GM23338 (cell line): ENCODE results near the gene BCDIN3D. TPM values are rescaled to one million over a fixed set of nuclear protein-coding genes. Genes with fewer than 3 reads are reported as not detected.

Source experiments
- ATAC-seq: fragments of 200-7000 bp; cut with Tn5 transposase; 3 replicates; pipeline ENCODE4 v1.9.1; 2020
- DNase-seq: peaks from one replicate; pipeline ENCODE4 v3.0.0-alpha.2; 2015; ENCODE audit warnings: low spot score
- H2AFZ ChIP-seq: fragments of 200-600 bp; sonication (generic); 2 replicates; pipeline ENCODE4 v1.8.0; 2016; ENCODE audit warnings: antibody characterized with exemption, mild to moderate bottlenecking, moderate library complexity
- H3F3A ChIP-seq: fragments of 200-600 bp; sonication (generic); replicated peaks from 2 replicates; pipeline ENCODE4 v1.8.0; 2017; ENCODE audit warnings: antibody characterized with exemption, mixed run types, low read depth
- H3K27ac ChIP-seq: fragments of 200-600 bp; sonication (generic); 2 replicates; pipeline ENCODE4 v1.6.1; 2016; ENCODE audit warnings: low read depth
- H3K27me3 ChIP-seq: fragments of 200-600 bp; sonication (generic); 2 replicates; pipeline ENCODE4 v1.8.0; 2016; ENCODE audit warnings: mild to moderate bottlenecking, mixed run types, moderate library complexity; ENCODE audit not compliant: insufficient read depth
- H3K36me3 ChIP-seq: fragments of 200-600 bp; sonication (generic); 2 replicates; pipeline ENCODE4 v1.8.0; 2016; ENCODE audit warnings: mild to moderate bottlenecking; ENCODE audit not compliant: insufficient read depth
- H3K4me1 ChIP-seq: fragments of 200-600 bp; sonication (generic); 2 replicates; pipeline ENCODE4 v1.8.0; 2016; ENCODE audit warnings: mild to moderate bottlenecking, moderate library complexity; ENCODE audit not compliant: insufficient read depth
- H3K4me2 ChIP-seq: fragments of 200-600 bp; sonication (generic); 2 replicates; pipeline ENCODE4 v1.7.1; 2017; ENCODE audit warnings: mixed run types
- H3K4me3 ChIP-seq: fragments of 200-600 bp; sonication (generic); 2 replicates; pipeline ENCODE4 v1.6.1; 2016; ENCODE audit warnings: mixed run types
- H3K79me2 ChIP-seq: fragments of 200-600 bp; sonication (generic); replicated peaks from 2 replicates; pipeline ENCODE4 v1.8.0; 2017; ENCODE audit warnings: mild to moderate bottlenecking; ENCODE audit not compliant: insufficient read depth
- H3K9me2 ChIP-seq: fragments of 200-600 bp; sonication (generic); 2 replicates; pipeline ENCODE4 v1.8.0; 2017; ENCODE audit not compliant: insufficient read depth
- H4K20me1 ChIP-seq: fragments of 200-600 bp; sonication (generic); replicated peaks from 2 replicates; pipeline ENCODE4 v1.8.0; 2017; ENCODE audit warnings: mild to moderate bottlenecking; ENCODE audit not compliant: insufficient read depth
- H3K27ac Mint-ChIP-seq: 2 replicates; pipeline ENCODE4 v1.8.0; 2020; ENCODE audit warnings: inconsistent platforms, mild to moderate bottlenecking, moderate library complexity, mixed read lengths
- H3K27me3 Mint-ChIP-seq: 3 replicates; pipeline ENCODE4 v1.8.0; 2022; ENCODE audit warnings: low read depth, mild to moderate bottlenecking, moderate library complexity, mixed read lengths, inconsistent platforms; ENCODE audit not compliant: insufficient read depth, poor library complexity
- H3K36me3 Mint-ChIP-seq: 3 replicates; pipeline ENCODE4 v1.8.0; 2021; ENCODE audit warnings: low read depth, mild to moderate bottlenecking, inconsistent platforms, moderate library complexity, mixed read lengths
- H3K4me1 Mint-ChIP-seq: 3 replicates; pipeline ENCODE4 v1.8.0; 2020; ENCODE audit warnings: mild to moderate bottlenecking, inconsistent platforms, mixed read lengths
- H3K4me3 Mint-ChIP-seq: 3 replicates; pipeline ENCODE4 v1.8.0; 2021; ENCODE audit warnings: moderate library complexity, mild to moderate bottlenecking, inconsistent platforms, mixed read lengths
- H3K9me3 Mint-ChIP-seq: 3 replicates; pipeline ENCODE4 v1.8.0; 2020; ENCODE audit warnings: moderate library complexity, mild to moderate bottlenecking, inconsistent platforms, mixed read lengths
- CREB1 ChIP-seq: fragments of 250-450 bp; sonication (Bioruptor Pico); IDR thresholded peaks from 2 replicates; pipeline ENCODE4 v1.5.0; 2020; ENCODE audit warnings: low read depth, mild to moderate bottlenecking, moderate library complexity
- CTCF ChIP-seq, 2 experiments: fragments of 200-600 bp in 1 of 2; sonication (generic) in 1 of 2; conservative IDR thresholded peaks; 2 replicates each; pipeline versions ENCODE4 v1.5.1 to v1.6.1; 2016 to 2017; ENCODE audit warnings: antibody characterized with exemption in 2 of 2, low read depth in 2 of 2, mild to moderate bottlenecking in 2 of 2, moderate library complexity in 1 of 2
- EZH2 ChIP-seq: fragments of 200-600 bp; sonication (generic); IDR thresholded peaks from one replicate; pipeline ENCODE4 v1.8.0; 2017; ENCODE audit warnings: antibody characterized with exemption, mild to moderate bottlenecking, low read depth; ENCODE audit not compliant: unreplicated experiment
- EZH2phosphoT487 ChIP-seq: fragments of 200-600 bp; sonication (generic); IDR thresholded peaks from one replicate; pipeline ENCODE4 v1.8.1; 2018; ENCODE audit warnings: antibody characterized with exemption; ENCODE audit not compliant: unreplicated experiment
- JUNB ChIP-seq: IDR thresholded peaks from one replicate; pipeline ENCODE4 v1.6.1; 2016; ENCODE audit warnings: antibody characterized with exemption; ENCODE audit not compliant: unreplicated experiment
- NANOG ChIP-seq: IDR thresholded peaks from 2 replicates; pipeline ENCODE4 v1.6.1; 2016; ENCODE audit warnings: antibody characterized with exemption, borderline replicate concordance
- POLR2AphosphoS5 ChIP-seq: IDR thresholded peaks from 2 replicates; pipeline ENCODE4 v1.6.1; 2016; ENCODE audit warnings: antibody characterized with exemption, low read depth
- REST ChIP-seq: IDR thresholded peaks from one replicate; pipeline ENCODE4 v1.6.1; 2018; ENCODE audit warnings: antibody characterized with exemption; ENCODE audit not compliant: unreplicated experiment
- STAT1 ChIP-seq: IDR thresholded peaks from one replicate; pipeline ENCODE4 v1.6.1; 2016; ENCODE audit warnings: antibody characterized with exemption; ENCODE audit not compliant: unreplicated experiment
- ZNF114 ChIP-seq: fragments of 250-450 bp; sonication (Bioruptor Pico); IDR thresholded peaks from 2 replicates; pipeline ENCODE4 v1.5.0; 2020; ENCODE audit warnings: mild to moderate bottlenecking, moderate library complexity
- ZNF331 ChIP-seq: fragments of 250-450 bp; sonication (Bioruptor Pico); IDR thresholded peaks from 2 replicates; pipeline ENCODE4 v1.5.0; 2020; ENCODE audit warnings: low read depth, mild to moderate bottlenecking, moderate library complexity
- polyA plus RNA-seq: library from polyadenylated mRNA; unstranded; fragments of >200 nt; fragmentation: Nextera tagmentation; extraction: Ambion mirVana; gene quantifications from 2 replicates; pipeline ENCODE4 v1.2.1, GENCODE V29; 2016
- total RNA-seq: library from RNA; depleted of rRNA; stranded (reverse); fragments of >200 nt; shearing (Covaris generic); gene quantifications from 2 replicates; pipeline ENCODE4 v1.2.3, GENCODE V29; 2014
- TF ChIP-seq, protein P1 (sequence below): fragments of 250-450 bp; sonication (Bioruptor Pico); IDR thresholded peaks from 2 replicates; pipeline ENCODE4 v1.5.0; 2020; ENCODE audit warnings: mild to moderate bottlenecking, moderate library complexity
- TF ChIP-seq, protein P2 (sequence below): IDR thresholded peaks from 2 replicates; pipeline ENCODE4 v1.6.1; 2016; ENCODE audit warnings: antibody characterized with exemption

The BCDIN3D gene
- total and polyA plus RNA-seq, 2 experiments from 2014 or later, result 1.4 to 1.8 TPM

GRCh38 chr12:49882248-49882850 lies 39.4 kb upstream of the BCDIN3D start:
- Mint-ChIP-seq H3K27me3 (peaks cover 24% of the 10 kb centered on the region), H3K4me1 (peaks cover 46% of the 10 kb centered on the region), H3K36me3 (peaks cover 11% of the 10 kb centered on the region; the same call in 1 of the 3 replicates), H3K27ac (no peak overlapping the region), H3K9me3 (peaks cover 32% of the 10 kb centered on the region), H3K4me3 (no peak overlapping the region)
- no peak overlapping the region for H3K4me3 ChIP-seq
- no peak for TF ChIP-seq EZH2
- no peak for TF ChIP-seq CTCF (conservative IDR thresholded peaks at IDR 0.05; ENCODE audit: low read depth in 2 of 2)
- no peak for TF ChIP-seq ZNF331
- no peak for TF ChIP-seq JUNB
- TF ChIP-seq NANOG, result no peak
- TF ChIP-seq, protein P1, sequence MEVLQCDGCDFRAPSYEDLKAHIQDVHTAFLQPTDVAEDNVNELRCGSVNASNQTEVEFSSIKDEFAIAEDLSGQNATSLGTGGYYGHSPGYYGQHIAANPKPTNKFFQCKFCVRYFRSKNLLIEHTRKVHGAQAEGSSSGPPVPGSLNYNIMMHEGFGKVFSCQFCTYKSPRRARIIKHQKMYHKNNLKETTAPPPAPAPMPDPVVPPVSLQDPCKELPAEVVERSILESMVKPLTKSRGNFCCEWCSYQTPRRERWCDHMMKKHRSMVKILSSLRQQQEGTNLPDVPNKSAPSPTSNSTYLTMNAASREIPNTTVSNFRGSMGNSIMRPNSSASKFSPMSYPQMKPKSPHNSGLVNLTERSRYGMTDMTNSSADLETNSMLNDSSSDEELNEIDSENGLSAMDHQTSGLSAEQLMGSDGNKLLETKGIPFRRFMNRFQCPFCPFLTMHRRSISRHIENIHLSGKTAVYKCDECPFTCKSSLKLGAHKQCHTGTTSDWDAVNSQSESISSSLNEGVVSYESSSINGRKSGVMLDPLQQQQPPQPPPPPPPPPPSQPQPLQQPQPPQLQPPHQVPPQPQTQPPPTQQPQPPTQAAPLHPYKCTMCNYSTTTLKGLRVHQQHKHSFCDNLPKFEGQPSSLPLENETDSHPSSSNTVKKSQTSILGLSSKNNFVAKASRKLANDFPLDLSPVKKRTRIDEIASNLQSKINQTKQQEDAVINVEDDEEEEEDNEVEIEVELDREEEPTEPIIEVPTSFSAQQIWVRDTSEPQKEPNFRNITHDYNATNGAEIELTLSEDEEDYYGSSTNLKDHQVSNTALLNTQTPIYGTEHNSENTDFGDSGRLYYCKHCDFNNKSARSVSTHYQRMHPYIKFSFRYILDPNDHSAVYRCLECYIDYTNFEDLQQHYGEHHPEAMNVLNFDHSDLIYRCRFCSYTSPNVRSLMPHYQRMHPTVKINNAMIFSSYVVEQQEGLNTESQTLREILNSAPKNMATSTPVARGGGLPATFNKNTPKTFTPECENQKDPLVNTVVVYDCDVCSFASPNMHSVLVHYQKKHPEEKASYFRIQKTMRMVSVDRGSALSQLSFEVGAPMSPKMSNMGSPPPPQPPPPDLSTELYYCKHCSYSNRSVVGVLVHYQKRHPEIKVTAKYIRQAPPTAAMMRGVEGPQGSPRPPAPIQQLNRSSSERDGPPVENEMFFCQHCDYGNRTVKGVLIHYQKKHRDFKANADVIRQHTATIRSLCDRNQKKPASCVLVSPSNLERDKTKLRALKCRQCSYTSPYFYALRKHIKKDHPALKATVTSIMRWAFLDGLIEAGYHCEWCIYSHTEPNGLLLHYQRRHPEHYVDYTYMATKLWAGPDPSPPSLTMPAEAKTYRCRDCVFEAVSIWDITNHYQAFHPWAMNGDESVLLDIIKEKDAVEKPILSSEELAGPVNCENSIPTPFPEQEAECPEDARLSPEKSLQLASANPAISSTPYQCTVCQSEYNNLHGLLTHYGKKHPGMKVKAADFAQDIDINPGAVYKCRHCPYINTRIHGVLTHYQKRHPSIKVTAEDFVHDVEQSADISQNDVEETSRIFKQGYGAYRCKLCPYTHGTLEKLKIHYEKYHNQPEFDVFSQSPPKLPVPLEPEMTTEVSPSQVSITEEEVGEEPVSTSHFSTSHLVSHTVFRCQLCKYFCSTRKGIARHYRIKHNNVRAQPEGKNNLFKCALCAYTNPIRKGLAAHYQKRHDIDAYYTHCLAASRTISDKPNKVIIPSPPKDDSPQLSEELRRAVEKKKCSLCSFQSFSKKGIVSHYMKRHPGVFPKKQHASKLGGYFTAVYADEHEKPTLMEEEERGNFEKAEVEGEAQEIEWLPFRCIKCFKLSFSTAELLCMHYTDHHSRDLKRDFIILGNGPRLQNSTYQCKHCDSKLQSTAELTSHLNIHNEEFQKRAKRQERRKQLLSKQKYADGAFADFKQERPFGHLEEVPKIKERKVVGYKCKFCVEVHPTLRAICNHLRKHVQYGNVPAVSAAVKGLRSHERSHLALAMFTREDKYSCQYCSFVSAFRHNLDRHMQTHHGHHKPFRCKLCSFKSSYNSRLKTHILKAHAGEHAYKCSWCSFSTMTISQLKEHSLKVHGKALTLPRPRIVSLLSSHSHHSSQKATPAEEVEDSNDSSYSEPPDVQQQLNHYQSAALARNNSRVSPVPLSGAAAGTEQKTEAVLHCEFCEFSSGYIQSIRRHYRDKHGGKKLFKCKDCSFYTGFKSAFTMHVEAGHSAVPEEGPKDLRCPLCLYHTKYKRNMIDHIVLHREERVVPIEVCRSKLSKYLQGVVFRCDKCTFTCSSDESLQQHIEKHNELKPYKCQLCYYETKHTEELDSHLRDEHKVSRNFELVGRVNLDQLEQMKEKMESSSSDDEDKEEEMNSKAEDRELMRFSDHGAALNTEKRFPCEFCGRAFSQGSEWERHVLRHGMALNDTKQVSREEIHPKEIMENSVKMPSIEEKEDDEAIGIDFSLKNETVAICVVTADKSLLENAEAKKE (CRISPR knock-in tag), result no peak
- no peak for TF ChIP-seq CREB1
- no peak for TF ChIP-seq EZH2phosphoT487
- TF ChIP-seq, protein P2, sequence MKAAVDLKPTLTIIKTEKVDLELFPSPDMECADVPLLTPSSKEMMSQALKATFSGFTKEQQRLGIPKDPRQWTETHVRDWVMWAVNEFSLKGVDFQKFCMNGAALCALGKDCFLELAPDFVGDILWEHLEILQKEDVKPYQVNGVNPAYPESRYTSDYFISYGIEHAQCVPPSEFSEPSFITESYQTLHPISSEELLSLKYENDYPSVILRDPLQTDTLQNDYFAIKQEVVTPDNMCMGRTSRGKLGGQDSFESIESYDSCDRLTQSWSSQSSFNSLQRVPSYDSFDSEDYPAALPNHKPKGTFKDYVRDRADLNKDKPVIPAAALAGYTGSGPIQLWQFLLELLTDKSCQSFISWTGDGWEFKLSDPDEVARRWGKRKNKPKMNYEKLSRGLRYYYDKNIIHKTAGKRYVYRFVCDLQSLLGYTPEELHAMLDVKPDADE, result no peak
- TF ChIP-seq REST, result no peak
- TF ChIP-seq POLR2AphosphoS5, result no peak
- TF ChIP-seq ZNF114, result no peak
- no peak for TF ChIP-seq STAT1
- DNase-seq (no peak), ATAC-seq (peak; percentile 55)
- H3K9me2 ChIP-seq, result no peaks in the 10 kb centered on the region
- H2AFZ ChIP-seq, result peak overlapping the region; percentile 93
- H3F3A ChIP-seq, result peaks cover 33% of the 10 kb centered on the region
- no peak overlapping the region for H3K27ac ChIP-seq
- no peaks in the 10 kb centered on the region for H3K79me2 ChIP-seq
- no peaks in the 10 kb centered on the region for H3K27me3 ChIP-seq
- H3K36me3 ChIP-seq, result no peaks in the 10 kb centered on the region
- no peaks in the 10 kb centered on the region for H4K20me1 ChIP-seq
- no peak overlapping the region for H3K4me2 ChIP-seq
- H3K4me1 ChIP-seq, result peaks cover 8% of the 10 kb centered on the region
